Hypothalamus (tissue), 51 donors: Measurements from ENCODE around the gene CENPC.
"Not testable (repeated sequence)": the region's sequence is repeated elsewhere in the genome, so short reads cannot be mapped to it uniquely, and the experiment has no call there.

ENCODE experiments used
- DNase-seq, 51 donors: peaks; one replicate each; lab custom pipeline; 2025; lab: John Stamatoyannopoulos, UW

Gene CENPC

GRCh38 chr4:67475155-67475554, 70.1 kb downstream of the CENPC start:
- DNase-seq: no peak

DNA sequence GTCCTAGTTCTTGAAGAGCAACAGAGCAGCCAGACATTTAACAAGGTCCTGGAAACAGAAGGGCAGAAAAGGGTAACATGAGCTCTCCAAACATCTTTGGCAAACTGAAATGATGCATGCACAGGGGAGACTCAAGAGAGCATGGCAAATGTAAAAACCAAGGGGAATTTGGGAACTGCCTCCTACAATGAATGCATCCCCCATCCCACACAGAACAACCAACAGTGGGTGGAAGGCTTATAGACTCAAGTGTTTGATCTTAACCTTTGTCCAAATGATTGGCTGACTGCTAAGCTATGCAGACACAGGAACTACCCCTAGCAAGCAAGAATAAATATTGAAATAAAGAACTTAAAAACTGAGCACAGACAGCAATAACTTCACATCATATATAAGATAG, 74.4 kb downstream of the CENPC start:
- DNase-seq: no peak

DNA sequence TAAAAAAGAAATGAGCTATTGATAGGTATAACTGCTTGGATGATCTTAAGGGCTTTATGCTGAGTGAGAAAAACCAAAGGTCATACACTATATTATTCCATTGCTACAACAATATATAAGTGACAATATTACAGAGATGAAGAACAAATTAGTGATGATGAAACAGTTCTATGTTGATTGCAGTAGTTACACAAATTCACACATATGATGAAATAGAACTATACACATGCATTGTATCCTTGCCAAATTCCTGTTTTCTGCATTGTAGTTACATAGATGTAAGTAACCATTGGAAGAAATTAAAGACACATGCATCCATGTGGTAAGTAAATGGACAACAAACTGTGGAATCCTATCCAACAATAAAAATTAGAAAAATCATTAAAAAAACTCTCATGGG, 76.5 kb downstream of the CENPC start:
- DNase-seq: no peak

DNA sequence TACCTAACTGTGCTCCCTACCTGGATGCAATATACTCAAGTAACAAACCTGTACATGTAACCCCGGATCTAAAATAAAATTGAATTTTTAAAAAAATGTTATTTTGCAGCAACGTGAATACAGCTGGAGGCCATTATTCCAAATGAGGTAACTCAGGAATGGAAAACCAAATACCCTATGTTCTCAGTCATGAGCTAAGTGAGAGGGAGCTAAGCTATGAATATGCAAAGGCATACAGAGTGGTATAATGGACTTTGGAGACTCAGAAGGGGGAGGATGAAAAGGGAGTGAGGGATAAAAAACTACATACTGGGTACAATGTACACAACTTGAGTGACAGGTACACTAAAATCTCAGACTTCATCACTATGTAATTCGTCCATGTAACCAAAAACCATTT, 78.6 kb downstream of the CENPC start:
- DNase-seq: no peak

DNA sequence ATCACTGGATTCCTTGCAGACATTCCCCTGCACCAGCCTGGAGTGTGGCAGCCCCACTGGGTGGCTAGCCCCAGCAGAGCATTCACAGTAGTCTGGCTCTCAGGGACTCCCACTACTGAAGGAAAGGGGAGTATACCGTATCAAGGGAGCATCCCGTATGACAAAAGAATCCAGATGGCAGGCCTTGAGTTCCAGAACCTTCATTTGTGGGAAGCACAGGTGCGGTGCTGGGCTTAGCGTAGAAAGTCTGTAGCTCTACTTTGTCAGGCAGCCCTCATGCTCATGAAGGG, 79.6 kb downstream of the CENPC start:
- no peak for DNase-seq

DNA sequence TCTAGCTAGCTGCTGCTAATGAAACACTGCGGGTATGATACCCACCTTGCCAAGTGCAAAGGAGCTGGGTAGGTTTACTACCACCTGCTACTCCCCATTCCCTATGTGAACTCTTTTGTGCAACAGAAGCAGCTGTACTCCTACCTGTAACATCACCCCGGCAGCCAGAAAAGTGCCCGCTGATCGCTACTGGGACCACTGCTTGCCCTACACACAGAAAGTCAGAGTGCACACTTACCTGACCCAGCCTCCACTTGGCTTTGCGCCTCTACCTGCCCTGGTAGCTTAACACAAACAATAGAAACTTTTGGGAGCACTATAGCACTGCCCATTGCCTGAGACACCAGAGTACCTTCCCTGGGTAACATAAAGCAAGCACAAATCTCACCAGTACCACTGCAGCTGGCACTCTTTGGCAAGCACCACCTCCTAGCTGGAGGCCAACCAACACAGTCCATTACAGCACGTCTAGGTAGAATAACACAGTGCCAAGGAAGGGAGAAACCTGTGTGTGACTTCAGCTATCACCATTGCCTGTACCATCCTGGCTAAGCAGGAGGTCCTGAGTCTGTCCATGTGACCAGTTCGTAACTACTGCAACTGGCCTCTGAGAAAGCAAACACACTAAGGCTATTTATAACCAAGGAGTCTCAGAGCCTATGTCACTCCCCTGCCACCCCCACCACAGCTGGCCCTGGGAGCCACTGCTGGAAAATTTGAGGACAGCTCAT, 80.1 kb downstream of the CENPC start:
- no peak for DNase-seq

DNA sequence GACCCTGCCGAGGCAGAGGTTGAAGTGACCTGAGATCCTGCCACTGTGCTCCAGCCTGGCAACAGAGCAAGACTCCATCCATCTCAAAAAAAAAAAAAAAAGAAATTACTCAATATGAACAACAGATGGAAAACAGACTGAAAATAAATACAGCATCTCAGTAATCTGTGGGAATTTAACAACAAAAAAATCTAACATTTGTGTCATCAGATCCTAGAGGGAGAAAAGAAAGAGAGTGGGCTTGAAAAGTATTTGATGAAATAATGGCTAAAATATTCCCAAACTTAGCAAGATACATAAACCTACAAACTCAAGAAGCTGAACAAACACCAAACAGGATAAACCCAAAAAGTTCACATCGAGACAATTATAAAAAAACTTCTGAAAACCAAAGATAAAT, 84.7 kb downstream of the CENPC start:
- DNase-seq: no peak

DNA sequence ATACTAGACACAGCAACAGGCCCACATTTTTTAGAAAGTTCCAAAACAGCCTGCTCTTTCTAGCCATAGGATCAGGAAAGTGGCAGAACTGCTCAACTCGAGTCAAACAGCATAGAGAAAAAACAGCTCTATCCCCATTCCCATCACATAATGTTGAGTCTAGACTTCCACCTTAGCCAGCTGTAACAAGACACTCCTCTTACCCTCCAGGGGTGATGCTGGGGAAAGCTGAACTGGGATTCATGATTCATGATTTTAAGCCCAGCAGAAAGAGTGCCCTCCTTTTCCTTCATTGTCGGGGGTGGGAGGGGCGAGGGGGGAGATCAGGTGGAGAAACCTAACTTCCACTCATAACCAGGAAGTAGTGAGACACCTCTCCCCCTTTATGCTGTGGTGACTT, 86.1 kb downstream of the CENPC start:
- DNase-seq: no peak

DNA sequence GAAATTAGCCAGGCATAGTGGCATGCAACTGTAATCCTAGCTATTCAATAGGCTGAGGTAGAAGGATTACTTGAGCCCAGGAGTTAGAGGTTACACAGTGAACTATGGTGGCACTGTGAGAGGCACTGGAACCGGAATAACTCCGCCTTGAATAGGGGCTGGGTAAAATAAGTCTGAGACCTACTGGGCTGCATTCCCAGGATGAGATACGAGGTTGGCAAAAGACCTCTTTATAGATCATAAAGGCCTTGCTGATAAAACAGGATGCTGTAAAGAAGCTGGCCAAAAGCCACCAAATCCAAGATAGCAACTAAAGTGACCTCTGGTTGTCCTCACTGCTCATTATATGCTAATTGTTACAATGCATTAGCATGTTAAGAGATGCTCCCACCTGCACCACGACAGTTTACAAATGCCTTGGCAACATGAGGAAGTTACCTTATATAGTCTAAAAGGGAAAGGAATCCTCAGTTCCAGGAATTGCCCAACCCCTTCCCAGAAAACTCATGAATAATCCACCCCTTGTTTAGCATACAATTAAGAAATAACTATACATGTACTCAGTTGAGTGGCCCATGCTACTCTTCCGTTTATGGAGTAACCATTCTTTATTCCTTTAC, 88.6 kb downstream of the CENPC start:
- DNase-seq: no peak

DNA sequence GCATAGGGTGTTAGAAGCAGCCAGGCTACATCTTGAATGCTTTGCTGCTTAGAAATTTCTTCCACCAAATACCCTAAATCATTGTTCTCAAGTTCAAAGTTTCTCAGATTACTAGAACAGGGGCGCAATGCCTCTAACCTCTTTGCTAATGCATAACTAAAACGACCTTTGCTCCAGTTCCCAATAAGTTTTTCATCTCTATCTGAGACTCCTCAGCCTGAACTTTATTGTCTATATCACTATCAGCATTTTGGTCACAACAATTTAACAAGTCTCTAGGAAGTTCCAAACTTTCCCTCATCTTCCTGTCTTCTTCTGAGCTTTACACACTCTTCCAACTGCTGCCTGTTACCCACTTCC, 92.5 kb downstream of the CENPC start:
- DNase-seq: not testable (repeated sequence)

GRCh38 chr4:67452100-67452845, 93.0 kb downstream of the CENPC start:
- DNase-seq: peak in 1 of 51 donors; percentile 38

GRCh38 chr4:67451464-67451863, 93.8 kb downstream of the CENPC start:
- DNase-seq: no peak

DNA sequence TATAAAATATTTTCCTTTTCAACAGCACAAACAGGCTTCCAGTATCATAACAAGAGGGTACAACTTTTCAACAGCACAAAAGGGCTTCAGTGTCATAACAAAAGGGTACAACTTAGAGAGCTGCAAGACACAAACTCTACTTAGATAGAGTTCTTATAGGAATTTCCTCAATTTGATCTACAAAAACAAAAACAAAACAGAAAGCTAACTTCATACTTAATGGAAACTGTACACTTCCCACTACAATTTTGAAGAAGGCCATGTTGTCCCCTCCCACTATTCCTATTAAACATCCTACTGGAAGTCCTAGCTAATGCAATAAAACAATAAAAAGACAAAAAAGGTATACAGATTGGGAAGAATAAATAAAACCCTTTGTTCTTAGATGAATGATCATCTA, 96.7 kb downstream of the CENPC start:
- DNase-seq: no peak

- DNase-seq: no peak
Observed at GRCh38 chr4:67447873-67448272, 97.4 kb downstream of the CENPC start.

DNA sequence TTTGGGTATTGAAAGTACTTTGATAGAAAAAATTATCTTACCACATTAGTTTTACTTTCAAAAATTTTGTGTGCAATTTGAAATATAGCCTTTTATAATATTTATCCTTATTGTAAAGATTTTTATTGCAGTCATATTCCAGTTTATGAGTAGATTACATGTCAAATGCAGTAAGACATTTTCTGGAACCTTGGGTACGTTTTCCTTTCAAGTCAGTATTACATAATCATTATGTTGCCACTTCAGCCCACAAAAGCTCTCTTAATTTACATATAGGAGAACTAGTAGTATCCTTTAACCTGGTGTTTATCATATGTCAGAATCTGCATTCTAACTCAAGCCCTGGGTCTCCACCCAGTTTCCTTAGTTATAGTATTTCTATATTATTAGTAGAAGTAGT, 98.5 kb downstream of the CENPC start:
- DNase-seq: no peak

GRCh38 chr4:67445881-67446280, 99.4 kb downstream of the CENPC start:
- DNase-seq: not testable (repeated sequence)

DNA sequence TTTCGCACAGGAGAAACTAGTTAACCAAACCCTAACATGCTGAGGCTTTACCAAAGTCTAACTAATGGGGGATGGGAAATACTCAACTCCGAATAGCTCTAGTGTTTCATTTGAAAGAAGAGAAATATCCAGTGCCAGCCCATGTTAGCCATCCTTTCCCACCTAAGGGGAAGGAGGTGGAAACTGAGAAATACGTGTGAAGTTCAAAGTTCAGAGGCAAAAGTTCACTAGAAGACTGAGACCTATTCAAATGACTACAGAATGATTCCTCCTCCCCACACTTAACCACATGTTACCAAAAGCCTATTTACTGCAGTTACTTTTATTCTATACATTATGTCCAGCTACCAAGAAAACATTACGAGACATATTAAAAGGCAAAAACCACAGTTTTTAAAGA, 106.3 kb downstream of the CENPC start:
- no peak for DNase-seq

- DNase-seq: no peak
Observed at GRCh38 chr4:67437974-67438713, 107.2 kb downstream of the CENPC start.

GRCh38 chr4:67436742-67437141, 108.6 kb downstream of the CENPC start:
- no peak for DNase-seq

- no peak for DNase-seq
Observed at GRCh38 chr4:67430989-67431388, 114.3 kb downstream of the CENPC start.

DNA sequence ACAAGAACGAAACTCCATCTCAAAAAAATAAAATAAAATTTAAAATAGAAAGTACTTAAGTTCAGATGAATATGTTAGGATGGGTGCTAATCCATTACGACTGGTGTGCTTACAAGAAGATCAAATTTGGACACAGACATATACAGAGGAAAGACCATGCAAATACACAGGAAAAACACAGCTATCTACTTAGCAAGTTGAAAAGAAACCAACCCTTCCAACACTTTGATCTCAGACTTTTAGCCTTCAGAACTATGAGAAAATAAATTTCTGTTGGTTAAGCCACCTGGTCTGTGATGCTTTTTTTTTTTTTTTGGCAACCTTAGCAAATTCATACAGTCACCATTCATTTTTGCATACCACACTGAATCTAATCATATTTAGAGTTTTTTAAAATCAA, 116.5 kb downstream of the CENPC start:
- no peak for DNase-seq
